ENCODE measurements around the gene GRAMD2A. TPM values are rescaled to one million over a fixed set of nuclear protein-coding genes. Genes with fewer than 3 reads are reported as not detected.

The GRAMD2A gene
- total RNA-seq, 1 donor from 2014 or later, result not detected

DNA sequence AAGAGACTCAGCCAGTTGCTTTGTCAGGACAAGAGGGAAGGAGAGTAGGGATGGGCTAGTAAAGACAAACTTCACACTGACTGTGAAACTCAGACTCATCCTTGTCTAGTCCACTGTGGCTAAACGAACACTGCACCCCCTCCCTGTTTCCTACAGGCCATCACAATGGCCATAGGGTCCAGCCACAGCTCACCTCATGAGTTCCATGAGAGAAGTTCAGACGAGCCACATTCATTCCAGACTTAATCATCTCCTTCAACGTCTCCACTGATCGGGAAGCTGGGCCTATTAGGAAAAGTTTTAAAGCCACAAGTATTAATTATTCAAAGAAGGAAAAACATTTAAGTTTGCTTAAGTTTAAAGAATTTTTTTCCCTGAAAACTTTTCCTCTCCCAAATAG is 19.6 kb upstream of the GRAMD2A start:
- TF ChIP-seq, protein P1, sequence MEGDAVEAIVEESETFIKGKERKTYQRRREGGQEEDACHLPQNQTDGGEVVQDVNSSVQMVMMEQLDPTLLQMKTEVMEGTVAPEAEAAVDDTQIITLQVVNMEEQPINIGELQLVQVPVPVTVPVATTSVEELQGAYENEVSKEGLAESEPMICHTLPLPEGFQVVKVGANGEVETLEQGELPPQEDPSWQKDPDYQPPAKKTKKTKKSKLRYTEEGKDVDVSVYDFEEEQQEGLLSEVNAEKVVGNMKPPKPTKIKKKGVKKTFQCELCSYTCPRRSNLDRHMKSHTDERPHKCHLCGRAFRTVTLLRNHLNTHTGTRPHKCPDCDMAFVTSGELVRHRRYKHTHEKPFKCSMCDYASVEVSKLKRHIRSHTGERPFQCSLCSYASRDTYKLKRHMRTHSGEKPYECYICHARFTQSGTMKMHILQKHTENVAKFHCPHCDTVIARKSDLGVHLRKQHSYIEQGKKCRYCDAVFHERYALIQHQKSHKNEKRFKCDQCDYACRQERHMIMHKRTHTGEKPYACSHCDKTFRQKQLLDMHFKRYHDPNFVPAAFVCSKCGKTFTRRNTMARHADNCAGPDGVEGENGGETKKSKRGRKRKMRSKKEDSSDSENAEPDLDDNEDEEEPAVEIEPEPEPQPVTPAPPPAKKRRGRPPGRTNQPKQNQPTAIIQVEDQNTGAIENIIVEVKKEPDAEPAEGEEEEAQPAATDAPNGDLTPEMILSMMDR (IDR thresholded peaks at IDR 0.05), result no peak
- Mint-ChIP-seq H3K27me3 (ENCODE audit: unreplicated experiment) (no peaks in the 10 kb centered on the region), H3K36me3 (ENCODE audit: unreplicated experiment) (peaks cover 46% of the 10 kb centered on the region), H3K4me1 (ENCODE audit: unreplicated experiment) (peaks cover 9% of the 10 kb centered on the region), H3K9me3 (ENCODE audit: unreplicated experiment) (no peaks in the 10 kb centered on the region), H3K27ac (ENCODE audit: unreplicated experiment) (no peak overlapping the region), H3K4me3 (ENCODE audit: unreplicated experiment) (no peak overlapping the region)
- DNase-seq (ENCODE audit: extremely low spot score, unreplicated experiment), result no peak

DNA sequence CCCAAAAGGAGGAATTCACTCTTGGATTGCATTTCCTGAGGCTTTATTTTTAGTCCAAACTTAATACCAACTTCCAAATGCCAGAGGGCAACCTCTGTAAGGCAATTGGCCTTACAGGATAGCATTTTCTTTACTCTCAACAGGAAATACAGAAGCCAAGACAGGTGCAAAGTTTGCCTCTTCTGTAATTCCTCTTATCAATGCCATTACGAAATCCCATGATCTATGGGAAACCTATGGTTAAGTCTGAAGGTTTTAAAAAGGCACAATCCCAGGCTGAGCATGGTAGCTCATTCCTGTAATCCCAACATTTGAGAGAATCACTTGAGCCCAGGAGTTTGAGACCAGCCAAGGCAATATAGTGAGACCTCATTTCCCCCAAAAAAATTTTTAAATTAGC is 18.5 kb upstream of the GRAMD2A start:
- no peak overlapping the region for H3K27ac Mint-ChIP-seq (ENCODE audit: unreplicated experiment)
- TF ChIP-seq, protein P1 (IDR thresholded peaks at IDR 0.05), result no peak
- H3K9me3 Mint-ChIP-seq (ENCODE audit: unreplicated experiment), result no peaks in the 10 kb centered on the region
- H3K27me3 Mint-ChIP-seq (ENCODE audit: unreplicated experiment), result no peaks in the 10 kb centered on the region
- no peak overlapping the region for H3K4me3 Mint-ChIP-seq (ENCODE audit: unreplicated experiment)
- peaks cover 2% of the 10 kb centered on the region for H3K4me1 Mint-ChIP-seq (ENCODE audit: unreplicated experiment)
- no peak for DNase-seq (ENCODE audit: extremely low spot score, unreplicated experiment)
- H3K36me3 Mint-ChIP-seq (ENCODE audit: unreplicated experiment), result peaks cover 54% of the 10 kb centered on the region

DNA sequence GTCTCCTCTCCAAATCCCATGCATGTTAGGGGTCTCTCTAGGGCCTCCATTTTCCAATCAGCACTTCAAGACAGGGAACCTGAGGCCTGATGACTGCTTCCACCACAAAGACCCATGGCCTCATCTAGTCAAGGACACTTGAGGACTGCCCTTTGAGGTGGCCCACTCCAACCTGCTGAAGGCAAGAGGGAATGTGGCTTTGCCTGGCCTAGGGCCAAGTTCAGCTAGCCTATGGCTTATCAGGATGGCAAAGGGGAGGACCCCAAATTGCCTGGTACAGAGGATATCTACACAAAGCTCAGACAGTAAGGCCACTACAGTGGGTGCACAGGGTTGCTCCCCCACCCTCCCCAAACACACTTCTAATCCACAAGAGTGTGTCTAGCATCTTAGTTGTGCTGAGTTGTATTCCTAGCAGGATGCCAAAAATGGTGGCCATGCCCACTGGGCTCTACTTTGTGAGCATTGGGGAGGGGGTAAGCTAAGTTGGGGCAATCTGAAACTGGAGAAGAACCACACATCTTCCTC is 10.0 kb upstream of the GRAMD2A start:
- no peaks in the 10 kb centered on the region for H3K4me1 Mint-ChIP-seq (ENCODE audit: unreplicated experiment)
- DNase-seq (ENCODE audit: extremely low spot score, unreplicated experiment), result no peak
- H3K9me3 Mint-ChIP-seq (ENCODE audit: unreplicated experiment), result no peaks in the 10 kb centered on the region
- TF ChIP-seq, protein P1 (IDR thresholded peaks at IDR 0.05), result no peak
- no peak overlapping the region for H3K27ac Mint-ChIP-seq (ENCODE audit: unreplicated experiment)
- no peaks in the 10 kb centered on the region for H3K27me3 Mint-ChIP-seq (ENCODE audit: unreplicated experiment)
- peaks cover 69% of the 10 kb centered on the region for H3K36me3 Mint-ChIP-seq (ENCODE audit: unreplicated experiment)
- H3K4me3 Mint-ChIP-seq (ENCODE audit: unreplicated experiment), result no peak overlapping the region

DNA sequence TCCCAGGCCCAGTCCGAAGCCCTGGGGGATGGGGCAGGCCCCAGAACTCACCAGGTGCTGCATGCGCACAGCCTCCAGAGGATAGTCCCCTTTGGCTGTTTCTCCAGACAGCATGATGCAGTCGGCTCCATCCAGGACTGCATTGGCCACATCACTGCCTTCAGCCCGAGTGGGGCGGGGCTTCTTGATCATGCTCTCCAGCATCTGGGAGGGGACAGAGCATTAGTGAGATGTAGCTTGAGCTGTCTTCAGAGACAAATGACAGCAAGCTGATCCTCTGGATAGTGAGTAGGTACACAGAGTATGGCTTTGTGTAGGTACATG is 9.1 kb upstream of the GRAMD2A start:
- Mint-ChIP-seq H3K36me3 (ENCODE audit: unreplicated experiment) (peaks cover 69% of the 10 kb centered on the region), H3K4me1 (ENCODE audit: unreplicated experiment) (no peaks in the 10 kb centered on the region), H3K9me3 (ENCODE audit: unreplicated experiment) (no peaks in the 10 kb centered on the region), H3K27ac (ENCODE audit: unreplicated experiment) (no peak overlapping the region), H3K4me3 (ENCODE audit: unreplicated experiment) (no peak overlapping the region), H3K27me3 (ENCODE audit: unreplicated experiment) (no peaks in the 10 kb centered on the region)
- DNase-seq (ENCODE audit: extremely low spot score, unreplicated experiment), result no peak
- TF ChIP-seq, protein P1 (IDR thresholded peaks at IDR 0.05), result no peak

DNA sequence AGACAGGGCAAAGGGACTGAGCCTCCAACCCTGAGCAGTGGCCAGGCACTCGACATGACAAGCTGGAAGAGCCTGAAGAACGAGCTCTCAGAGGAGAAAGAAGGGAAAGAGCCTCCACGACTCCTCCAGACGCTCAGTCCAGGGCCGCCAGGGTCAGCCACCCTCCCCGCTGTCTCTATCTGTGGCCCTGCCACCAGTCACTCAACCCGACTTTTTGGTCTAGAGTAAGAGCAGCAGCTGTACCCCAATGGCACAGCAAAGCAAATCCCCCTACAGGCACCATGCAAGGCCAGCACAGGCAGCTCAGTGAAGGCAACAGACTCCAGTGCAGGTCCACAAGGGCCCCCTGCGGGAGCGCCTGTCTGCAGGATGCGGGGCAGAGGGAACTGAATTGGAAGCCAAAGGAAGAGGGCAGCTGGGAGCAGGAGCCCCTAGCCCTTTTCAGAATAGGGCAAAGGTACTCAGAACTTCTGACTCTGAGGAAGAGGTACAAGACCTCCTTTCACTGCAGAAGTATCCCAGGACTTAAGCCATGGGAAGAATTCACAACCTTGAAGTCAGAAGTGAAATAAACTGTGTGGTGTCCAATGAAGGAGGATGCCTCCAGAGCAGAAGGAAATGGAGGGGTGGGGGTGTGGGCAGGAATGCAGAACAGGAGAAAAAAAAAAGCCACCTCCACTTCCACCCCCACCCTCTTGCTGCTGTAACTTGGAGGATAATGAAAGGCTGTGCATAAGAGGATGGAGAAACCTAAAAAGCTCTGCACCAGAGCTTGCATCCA is 8.5 kb upstream of the GRAMD2A start:
- Mint-ChIP-seq H3K27ac (ENCODE audit: unreplicated experiment) (no peak overlapping the region), H3K4me3 (ENCODE audit: unreplicated experiment) (no peak overlapping the region), H3K4me1 (ENCODE audit: unreplicated experiment) (no peaks in the 10 kb centered on the region), H3K36me3 (ENCODE audit: unreplicated experiment) (peaks cover 64% of the 10 kb centered on the region), H3K27me3 (ENCODE audit: unreplicated experiment) (no peaks in the 10 kb centered on the region), H3K9me3 (ENCODE audit: unreplicated experiment) (no peaks in the 10 kb centered on the region)
- DNase-seq (ENCODE audit: extremely low spot score, unreplicated experiment), result no peak
- TF ChIP-seq, protein P1 (IDR thresholded peaks at IDR 0.05), result no peak

All from osteocyte (in vitro differentiated cells).